Measurements from ENCODE around the gene FGR.

Gene FGR

DNA sequence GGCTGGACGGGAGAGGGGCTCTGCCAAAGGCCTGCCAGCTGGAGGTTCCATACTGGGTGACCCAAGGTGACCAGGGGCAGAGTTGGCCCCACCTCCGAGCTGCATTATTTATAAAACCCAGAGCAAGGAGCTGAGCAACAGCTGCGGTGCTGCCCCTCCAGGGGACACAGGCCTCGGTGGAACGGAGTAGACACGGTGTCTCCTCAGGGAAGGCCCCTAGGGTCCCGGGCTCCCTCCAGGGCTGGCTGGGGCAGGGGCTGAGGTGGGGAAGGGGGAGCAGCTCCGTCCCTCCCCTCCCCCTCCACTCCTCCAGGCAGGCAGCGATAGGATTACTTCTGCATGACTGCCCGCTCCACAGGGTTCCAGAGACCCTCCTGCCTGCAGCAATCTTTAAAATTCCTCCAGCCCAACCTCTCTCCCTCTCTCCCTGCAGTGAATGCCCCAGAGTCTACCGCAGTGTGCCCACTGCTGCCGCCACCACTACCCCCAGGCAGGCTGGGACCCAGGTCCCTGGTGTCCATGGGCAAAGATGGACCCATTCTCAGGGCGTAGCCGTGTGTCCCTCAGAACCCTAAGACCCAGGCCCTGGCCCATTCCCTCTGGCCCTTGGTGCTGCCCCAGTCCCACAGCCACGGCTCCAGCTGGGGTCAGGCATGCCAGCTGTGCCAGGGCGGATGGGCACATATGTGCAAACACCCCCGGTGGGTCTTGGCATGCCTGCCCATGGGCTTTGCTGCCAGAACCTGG lies 41.9 kb downstream of the FGR start:
- DNase-seq (ENCODE audit: low read depth, low spot score) = no peak
- H3K27ac ChIP-seq = no peak overlapping the region

DNA sequence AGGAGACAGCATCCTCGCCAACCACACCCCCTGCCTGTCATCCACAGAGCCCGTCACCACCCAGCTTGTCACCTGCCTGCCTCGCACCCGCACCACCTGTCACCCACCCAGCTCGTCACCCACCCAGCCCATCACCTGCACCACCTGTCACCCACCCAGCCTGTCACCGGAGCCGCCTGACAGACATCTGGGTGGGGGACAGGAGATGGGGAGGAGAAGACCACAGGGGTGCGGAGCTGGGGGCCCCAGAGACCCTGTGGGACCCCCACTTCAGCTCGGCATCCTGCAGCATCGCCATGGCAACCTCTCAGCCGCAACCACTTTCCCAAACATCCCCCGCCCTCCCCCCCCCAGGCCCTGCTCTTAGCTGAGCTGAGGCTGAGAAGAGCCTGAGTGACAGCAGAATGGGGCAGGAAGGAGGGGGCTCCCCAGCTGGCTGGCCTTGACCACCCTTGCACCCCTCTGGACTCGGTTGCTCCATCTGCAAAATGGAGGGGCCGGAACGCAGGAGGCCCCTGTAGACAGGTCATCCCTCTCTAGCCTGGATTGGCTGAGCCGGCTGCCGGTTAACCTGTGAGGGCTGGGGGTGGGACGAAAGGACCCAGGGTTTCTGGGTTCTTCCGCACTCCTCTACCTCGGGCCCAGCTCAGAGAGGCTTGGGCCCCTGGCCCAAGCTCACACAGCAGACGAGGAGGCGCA lies 42.6 kb downstream of the FGR start:
- no peak for DNase-seq (ENCODE audit: low read depth, low spot score)
- no peak overlapping the region for H3K27ac ChIP-seq

DNA sequence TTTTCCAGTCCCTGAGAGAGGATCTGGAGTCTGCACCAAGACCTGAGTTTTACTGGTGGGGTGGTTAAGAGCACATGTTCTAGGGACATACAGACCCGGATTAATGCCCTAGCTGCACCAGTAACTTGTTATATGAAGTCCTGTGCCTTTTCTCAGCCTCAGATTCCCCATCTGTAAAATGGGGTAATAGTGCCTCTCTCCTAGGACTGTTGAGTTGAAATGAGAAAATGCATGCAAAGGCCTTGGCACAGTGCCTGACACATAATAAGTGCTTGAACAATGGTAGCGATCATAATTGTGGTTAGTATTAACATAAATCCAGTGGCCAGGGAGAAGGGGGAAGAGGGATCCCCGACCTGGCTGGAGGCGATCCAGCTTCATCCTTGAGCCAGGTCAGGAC lies 43.4 kb downstream of the FGR start:
- H3K27ac ChIP-seq = no peak overlapping the region
- no peak for DNase-seq (ENCODE audit: low read depth, low spot score)

DNA sequence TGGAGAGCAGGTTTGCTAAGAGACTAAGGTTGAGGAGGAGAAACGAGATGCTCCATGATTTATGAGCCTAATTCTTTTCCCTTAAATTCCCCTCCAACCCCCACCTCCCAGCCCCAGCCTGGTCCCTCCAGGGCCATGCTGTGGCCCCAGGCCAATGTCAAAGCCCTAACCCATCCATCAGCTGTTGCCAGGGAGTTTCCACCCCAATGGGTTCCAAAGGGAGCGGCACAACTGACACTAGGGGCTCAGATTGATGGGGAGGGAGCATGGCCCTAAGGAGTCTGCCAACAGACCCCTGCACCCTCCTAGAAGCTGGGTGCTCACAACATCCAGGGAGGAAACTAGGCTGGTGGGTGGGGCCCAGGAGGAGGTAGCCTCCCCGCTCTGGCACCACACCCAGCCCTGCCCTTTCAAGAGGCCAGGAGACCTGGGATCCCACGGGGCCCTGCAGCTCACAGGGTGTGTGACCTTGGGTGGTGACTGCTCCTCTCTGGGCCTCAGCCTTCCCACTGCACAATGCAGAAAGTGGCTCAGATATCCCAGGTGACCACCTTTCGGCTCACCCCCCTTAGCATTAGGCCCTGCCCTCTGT lies 44.0 kb downstream of the FGR start:
- H3K27ac ChIP-seq = no peak overlapping the region

DNA sequence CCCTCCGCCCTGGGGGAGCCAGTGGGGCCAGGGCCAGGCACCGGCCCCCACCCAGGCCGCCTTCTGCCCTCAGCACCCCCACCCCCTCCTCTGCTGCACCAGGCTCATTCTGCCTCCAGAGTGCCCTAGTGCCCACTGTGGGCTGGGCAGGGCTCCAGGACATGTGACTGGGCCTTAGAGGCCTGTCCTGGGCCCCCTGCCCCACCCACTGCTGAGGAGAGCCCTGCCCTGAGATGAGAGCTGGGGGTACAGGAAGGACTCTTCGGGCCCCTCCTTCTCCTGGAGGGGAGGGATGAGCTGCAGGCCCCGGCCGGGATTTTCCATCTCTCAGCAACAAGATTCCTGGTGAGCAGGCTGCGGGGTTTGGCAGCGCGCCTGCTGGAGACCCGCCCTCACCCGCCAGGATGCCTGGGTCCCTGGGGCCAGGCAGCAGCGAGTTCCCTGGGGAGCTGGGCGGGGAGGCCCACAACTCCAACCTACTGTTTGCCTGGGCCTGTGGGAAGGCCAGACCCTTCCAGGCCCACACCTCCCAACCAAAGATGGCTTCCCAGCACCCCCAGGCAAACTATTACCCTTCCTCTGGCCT lies 45.1 kb downstream of the FGR start:
- peak overlapping the region; percentile 6 for H3K27ac ChIP-seq
- no peak for DNase-seq (ENCODE audit: low read depth, low spot score)

More for the DNA sequence above, 44.0 kb downstream of the FGR start:
- DNase-seq (ENCODE audit: low read depth, low spot score) = no peak

DNA sequence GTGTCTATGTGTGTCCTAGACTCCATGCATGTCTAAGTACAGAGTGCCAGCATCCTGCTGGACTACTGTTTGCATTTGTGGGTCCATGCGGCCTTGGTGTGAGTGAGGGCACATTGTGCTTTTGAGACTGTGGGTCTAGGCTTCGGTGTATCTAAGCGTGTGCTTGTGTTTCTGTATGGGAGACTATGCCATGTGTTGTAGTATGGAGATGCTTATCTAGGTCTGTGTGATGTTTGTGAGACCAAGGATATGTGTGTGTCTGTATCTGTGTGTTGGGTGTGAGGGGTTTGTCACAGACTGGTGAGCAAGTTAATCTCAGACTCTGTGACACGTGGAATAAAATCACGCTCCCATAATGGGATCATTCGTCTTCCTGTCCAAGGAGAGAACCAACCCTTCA lies 45.5 kb downstream of the FGR start:
- DNase-seq (ENCODE audit: low read depth, low spot score) = no peak
- no peak overlapping the region for H3K27ac ChIP-seq

DNA sequence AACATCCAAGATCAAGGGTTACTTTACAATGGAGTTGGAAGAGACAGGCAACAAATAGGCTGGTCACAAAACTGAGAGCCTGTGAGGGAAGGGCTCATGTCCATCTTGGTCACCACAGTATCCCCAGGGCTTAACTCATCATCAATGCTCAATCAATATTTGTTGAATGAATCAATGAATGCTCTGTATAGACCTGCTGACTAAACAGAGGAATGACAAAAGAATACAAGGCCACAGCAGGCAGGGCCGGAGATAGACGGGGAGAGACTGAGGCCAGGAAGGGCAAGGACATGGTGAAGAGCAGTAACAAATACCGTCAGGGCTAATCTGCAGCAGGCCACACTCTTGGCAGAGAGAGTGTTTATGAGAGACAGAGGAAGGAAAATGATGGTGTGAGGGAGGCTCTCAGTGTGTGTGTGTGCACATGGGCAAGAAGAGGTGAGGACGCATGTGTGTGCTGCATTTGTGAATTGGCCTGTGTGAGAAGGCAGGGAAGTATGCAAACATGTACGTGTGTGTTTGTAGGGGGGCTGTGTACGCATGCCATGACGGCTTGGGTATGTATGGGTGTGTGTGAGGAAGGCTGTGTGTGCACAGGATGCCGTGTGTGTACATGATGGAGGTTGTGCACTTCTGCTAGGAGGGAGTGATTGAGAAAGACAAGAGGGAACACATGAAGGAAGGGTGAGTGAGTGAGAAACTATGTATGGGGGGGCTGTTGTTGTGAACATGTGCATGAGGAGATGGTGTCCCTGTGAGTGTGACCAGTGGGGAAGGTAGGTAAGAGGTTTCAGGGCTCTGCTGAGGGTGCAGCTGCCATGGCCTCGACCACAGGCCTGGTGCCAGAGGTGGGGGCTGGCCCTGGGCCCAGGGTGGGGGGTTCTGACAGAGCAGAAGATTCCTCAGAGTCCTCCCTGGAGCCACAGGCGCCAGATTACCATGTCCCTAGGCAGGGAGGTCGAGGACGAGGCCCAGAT lies 46.4 kb downstream of the FGR start:
- DNase-seq (ENCODE audit: low read depth, low spot score) = no peak
- H3K27ac ChIP-seq = no peak overlapping the region

DNA sequence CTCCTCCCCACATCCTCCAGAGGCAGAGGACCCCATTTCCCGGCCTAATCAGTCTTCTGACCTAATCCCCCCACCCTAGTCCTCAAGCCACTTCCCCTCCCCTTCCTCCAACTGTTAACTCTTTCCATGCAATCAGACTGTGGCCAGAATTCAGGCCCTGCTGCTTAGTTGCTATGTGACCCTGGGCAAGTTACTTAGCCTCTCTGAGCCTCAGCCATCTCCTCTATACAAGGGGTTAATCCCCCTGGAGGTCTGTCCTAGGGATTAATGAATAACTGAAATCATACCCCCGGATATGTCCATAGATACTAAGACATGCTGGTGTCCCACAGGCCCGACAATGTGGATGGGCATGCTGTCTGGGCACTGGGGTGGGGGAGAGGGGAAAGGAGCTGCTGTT lies 49.3 kb downstream of the FGR start:
- no peak for DNase-seq (ENCODE audit: low read depth, low spot score)
- no peak overlapping the region for H3K27ac ChIP-seq

DNA sequence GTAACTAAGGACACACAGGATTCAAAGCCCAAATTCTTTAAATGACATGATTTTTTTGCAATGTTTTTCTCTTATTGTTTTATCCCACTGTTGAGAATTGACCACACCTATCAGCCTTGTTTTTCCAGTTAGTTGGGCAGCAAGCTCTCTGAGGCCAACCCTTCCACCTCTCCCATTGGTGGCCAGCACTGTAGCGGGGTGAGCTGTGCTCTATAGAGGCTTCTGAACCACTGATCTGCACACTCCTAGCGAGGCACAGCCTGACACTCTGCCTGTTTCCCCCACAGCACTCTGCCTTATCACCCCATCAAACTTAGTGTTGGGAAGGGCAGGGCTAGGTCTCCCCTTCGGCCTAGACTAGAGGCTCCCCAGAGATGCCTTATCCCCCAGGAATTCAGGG lies 50.5 kb downstream of the FGR start:
- DNase-seq (ENCODE audit: low read depth, low spot score) = no peak
- no peak overlapping the region for H3K27ac ChIP-seq

DNA sequence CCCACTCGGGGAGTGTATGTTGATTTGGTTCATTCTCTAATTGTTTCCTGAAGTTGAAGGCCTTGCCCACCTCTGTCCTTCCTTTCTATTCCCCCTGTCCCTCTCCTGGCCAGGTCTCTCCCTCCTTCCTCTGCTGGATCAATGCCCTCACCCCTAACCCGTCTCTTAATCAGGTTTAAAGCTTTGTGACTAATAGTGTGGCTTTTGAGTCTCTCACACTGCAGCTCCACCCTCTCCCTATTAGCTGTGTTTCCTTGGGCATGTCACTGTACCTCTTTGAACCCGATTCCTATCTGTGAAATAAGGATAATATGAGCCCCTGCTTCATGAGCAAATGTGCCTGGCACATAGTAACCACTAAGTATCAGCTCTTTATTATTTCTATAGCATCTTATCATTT lies 51.5 kb downstream of the FGR start:
- no peak overlapping the region for H3K27ac ChIP-seq
- no peak for DNase-seq (ENCODE audit: low read depth, low spot score)

DNA sequence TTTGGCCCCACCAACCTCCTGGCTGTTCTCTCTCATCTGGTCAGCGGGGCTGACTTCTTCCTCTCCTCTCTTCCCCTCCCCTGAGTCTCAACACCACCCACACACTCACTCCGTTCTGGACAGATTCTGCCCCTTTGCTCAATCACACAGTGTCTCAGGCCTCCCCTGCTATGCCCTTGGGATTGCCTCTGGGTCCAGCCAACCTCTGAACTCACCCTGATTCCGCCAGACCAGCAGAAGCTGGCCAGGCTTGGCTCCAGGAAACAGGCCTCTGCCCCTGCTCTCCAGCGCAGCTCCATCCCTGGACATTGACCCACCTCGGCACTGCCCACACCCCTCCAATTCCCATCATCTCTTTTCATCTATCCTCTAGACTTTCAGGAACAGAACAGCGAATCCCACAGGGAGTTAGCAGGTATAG lies 53.2 kb downstream of the FGR start:
- H3K27ac ChIP-seq = no peak overlapping the region
- no peak for DNase-seq (ENCODE audit: low read depth, low spot score)

DNA sequence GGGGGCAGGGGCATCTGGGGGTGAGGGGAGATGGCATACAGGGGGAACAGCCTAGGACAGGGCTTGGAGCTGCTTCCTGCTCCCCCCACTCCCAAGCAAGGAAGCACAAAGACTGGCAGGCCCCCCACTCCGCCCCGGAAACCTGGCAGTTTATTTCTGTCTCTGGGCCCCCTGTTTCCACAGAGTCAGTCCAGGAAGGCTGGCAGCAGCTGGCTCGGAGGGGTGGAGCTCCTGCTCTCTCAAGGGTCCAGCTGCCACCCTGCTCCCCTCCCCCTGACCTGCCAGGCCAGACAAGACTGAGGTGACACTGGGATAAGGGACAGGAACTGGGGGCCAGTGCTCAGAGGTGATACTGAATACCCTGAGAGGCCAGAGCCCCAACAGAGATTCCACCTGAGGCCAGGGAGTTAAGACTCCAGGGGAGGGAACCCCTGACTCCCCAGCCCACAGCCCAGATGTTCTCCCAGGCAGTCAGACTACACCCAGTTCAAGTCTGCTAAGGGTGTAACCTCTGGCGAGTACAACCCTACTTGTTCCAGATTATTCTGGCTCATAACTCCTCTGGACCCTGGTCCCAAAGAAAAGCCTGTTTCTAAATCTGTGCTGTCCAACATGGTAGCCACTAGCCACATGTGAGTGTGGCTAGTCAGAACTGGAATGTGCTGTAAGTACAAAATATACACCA lies 57.3 kb downstream of the FGR start:
- DNase-seq (ENCODE audit: low read depth, low spot score) = no peak
- H3K27ac ChIP-seq = no peak overlapping the region

DNA sequence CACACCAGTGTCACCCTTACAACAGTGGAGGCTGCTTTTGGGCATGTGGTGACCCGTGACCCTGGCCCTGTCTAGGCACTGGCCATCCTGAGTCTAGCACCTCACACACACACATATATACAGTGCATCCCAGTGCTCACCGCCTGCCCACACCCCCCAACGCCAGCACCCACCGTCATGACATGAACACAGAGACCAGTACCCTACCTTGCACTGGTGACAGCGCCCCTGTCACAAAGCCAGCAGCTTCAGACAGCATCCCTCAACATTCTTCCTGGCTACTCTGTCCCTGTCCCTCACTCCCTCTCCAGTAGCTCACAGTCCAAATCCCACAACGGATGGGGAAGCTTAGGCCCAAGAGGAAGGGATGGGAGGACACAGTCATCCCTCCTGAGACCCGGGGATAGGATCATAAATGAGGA lies 58.2 kb downstream of the FGR start:
- no peak overlapping the region for H3K27ac ChIP-seq

DNA sequence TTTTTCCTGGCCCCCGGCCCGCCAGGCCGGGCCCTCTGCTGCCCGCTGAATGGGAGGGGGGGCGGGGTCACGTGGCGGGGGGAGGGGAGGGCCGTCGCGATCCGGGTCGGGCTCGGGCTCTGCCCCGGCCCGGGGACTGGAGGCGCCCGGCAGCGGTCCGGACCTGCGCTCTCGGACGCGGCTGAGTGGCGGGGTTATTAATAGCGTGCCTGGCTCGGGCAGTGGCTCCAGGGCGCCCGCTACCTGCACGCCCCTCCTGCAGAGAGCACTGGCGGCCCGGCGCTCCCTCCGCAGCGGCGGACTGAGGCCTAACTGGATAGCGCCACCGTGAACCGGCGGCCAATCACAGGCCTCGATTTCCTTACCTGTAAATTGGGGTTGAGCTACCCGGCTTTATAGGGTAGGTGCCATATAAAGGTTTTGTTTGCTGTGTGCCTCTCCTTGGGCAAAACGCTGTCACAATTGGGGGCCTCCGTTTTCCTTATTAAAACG lies 59.1 kb downstream of the FGR start:
- H3K27ac ChIP-seq = peak overlapping the region; percentile 69

More for the DNA sequence above, 58.2 kb downstream of the FGR start:
- DNase-seq (ENCODE audit: low read depth, low spot score) = no peak

DNA sequence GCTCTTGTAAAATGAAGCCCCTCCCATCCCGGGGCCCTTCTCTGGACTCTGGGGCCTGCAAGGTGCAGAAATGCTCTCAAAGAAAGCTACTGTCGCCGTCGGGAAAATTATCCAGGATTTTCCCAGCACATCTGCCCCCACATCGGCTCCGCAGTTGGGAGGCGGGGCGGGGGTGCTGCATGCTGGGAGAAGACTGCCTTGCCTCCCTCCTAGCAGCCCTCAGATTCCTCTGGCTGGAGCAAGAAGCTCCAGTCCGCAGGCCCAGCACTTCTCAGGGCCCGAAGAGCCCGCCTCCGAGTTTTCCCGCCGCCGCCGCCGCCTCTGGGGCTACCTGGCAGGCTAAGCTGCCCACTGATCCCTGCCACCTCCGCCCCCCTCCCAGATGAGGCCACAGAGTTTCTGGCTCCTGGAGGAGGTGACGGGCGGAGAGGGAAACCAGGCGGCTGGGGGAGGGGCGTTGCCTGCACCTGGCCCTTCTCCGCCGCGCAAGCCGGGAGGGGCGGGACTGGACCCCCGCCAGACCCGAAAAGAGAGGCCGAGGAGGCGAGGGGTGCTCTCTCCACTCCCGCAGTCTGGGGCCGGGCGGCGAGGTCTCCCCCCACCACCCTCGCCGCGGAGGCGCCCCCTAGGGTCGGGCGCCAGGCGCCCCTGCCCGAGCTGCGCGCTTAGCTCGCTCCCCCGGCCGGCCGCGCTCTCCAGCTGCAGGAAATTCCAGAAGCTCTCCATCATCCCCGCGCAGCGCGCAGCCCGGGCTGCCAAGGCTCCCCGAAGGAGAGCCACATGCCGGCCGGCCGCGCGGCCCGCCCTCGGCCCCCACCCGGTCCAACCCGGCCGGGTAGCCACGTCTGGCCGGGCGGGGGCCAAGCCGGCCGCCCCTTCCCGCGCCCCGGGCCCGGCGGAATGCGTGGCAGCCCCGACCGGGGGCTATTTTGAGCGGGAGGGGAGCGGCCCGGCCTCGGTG lies 59.8 kb downstream of the FGR start:
- DNase-seq (ENCODE audit: low read depth, low spot score) = no peak
- H3K27ac ChIP-seq = peak overlapping the region; percentile 69

More for the DNA sequence above, 59.1 kb downstream of the FGR start:
- no peak for DNase-seq (ENCODE audit: low read depth, low spot score)

DNA sequence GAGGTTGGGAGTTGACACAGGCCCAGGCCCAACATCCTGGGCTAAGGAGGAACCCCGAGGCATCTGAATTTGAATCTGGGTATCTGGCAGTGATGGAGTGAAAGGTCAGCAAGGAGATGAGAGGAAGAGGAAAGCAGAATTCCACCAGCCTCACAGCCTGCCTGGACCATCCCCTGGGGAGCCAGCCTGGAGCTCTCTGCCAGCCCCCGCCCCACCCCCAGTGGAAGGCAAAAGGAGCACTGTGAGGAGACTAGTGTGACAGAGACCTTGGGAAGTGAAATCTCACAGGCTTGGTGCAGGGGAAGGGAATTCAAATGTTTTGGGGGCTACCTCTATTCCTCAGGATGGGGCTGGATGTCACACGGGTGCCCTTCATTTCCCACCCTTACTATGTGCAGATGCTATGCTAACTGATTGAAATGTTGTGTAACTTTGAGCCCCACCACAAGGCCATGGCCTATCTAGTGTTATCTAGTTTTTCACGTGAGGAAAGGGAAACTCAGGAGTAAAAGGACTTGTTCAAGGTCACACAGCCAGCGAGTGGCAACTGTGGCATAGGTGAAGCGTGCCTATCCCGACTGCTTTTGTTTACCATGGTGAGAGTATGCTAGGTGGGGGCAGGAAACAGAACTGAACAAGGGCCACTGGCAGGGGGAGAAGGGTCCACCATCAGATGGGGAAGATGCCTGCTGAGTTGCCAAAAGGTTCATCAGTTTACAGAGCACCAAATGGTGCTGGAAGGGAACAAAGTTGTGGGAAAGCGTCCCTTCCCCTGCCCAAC lies 60.8 kb downstream of the FGR start:
- no peak for DNase-seq (ENCODE audit: low read depth, low spot score)
- peak overlapping the region; percentile 69 for H3K27ac ChIP-seq

DNA sequence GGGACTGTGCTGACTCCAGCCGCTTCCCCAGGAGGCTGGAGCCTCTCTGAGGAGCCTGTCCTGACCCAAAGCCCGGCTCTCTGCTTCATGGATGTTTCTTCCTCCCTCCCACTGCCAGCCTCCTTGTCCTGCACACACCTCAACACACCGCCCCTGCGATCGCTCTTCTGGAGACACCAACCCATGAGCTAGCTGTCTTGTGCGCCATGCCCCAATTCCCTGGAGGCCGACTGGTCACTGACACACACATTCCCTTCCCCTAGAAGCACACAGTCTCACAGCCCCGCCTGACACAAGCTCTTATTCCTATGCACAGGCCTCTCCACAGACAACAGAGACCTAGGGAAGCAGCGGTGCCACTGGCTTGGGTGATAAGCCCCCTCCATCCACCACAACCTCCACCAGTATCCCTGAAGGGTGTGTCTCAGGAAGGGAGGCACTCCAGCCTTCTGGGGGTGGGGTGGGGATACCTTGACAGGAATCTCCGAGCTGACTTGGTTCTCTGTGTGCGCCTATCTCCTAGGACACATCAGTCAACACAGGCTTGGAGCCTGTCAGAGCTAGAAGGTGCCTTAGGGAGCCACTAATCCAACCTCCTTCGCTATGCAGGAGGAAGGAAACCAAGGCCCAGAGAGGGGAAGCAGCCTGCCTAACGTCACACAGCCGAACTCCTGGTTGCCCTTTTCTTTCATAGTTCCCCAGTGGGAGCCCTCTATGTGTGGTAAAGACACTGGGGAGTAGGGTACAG lies 62.1 kb downstream of the FGR start:
- H3K27ac ChIP-seq = peak overlapping the region; percentile 1

More for the DNA sequence above, 62.1 kb downstream of the FGR start:
- no peak for DNase-seq (ENCODE audit: low read depth, low spot score)
